Right ventricle myocardium superior (tissue), 1 donor: ENCODE data around the gene ADAM12. TPM values are rescaled to one million over a fixed set of nuclear protein-coding genes. Genes with fewer than 3 reads are reported as not detected.

Experiments
- ATAC-seq: fragments of 200-7000 bp; cut with Tn5 transposase; one replicate; pipeline ENCODE4 v1.9.1; 2020; ENCODE audit warnings: mild to moderate bottlenecking; ENCODE audit not compliant: poor library complexity
- DNase-seq: peaks from one replicate; pipeline ENCODE4 v3.0.0-alpha.2; 2020
- intact Hi-C: fragments of 100-400 bp; cut with DNase I; formaldehyde crosslinking; loops from one replicate; pipeline ENCODE4 v1.11.2; 2022
- total RNA-seq: library from RNA; stranded (reverse); fragmentation: NEBNext Ultra II Directional; extraction: Animal tissue kit (Norgen Biotek cat#: 25700); gene quantifications from one replicate; pipeline ENCODE4 v1.2.1, GENCODE V29; 2021
- donor health status: DM: no; HTN: yes; CAD: no; lungs with severe emphysema.

ADAM12 gene
- total RNA-seq, 1 donor from 2014 or later = 0.38 TPM

DNA sequence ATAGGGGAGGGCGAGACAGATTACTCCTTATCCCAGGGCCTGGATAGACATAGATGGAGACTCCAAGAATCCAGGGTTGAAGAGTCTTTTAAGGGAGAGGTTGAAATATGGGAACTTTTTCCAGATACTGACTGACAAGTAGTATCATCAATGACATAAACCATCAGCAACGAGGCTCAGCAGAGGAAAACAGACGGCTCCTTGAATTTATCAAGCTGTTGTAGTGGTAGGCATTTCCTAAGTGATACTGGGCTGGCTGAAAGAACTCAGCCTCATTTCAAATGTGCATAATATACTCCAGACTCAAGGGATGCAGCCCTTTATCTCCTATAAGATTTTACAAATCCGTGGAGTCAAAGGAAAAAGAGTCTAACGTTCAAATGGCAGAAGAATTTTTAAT is 341.4 kb downstream of the ADAM12 start:
- DNase-seq (no peak), ATAC-seq (no peak)
- intact Hi-C loops = no loop called here

DNA sequence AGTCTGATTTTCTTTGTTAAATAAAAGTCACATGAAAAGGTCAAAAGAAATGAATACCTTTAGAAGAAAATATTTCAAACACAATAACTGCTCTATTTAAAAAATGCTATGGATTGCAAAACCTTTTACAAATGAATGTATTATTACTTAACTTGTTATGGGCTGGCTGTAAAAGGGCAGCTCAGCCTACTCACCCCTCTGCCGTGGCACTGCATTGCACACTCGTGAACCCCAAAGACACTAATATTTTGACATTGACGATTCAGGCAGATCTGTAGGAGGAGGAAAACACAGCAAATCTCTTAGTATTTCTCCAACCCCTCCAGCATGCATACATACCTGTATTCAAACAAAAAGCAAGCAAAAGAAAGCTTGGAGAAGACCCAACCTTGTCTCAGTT is 342.4 kb downstream of the ADAM12 start:
- DNase-seq (no peak), ATAC-seq (no peak)
- intact Hi-C loops = no loop called here

DNA sequence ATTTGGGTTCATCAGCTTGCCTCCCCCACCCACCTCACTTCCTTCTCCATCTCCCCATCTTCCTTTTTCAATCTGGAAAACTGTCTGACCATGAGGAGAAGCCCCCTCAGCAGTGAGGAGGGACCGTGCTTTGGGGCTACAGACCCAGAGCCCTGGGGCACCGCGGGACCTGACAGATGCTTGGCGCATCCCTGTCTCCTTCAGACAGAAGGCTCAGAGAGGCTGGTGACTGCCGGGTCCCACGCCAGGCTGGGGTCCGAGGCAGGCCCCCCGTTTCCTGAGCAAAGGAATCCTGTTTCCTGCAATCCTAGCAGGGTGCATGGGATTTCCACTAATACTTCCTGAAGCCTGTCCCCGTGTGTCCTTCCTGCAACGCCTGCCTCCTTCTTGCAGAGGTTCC is 344.9 kb downstream of the ADAM12 start:
- no peak for ATAC-seq
- intact Hi-C loops = no loop called here
- DNase-seq = no peak

DNA sequence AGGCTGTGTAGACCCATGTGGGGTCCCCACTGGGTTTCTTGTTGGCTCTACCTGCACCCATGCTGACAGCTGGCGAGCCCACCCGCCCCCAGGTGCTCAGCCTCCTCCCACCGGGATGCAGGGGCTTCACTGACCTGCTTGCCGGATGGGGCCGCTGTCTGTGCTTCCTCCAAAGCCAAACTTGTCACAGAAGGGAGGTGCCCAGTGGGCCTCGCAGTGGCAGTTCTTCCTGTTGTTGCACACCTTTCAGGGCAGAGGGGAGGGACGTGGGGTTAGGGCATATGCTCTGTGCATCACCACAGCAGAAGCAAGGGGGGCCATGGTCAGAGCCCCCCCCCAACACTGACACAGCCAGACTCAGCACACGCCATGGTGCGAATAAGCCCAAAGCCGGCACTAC is 345.4 kb downstream of the ADAM12 start:
- intact Hi-C loops = no loop called here
- no peak for DNase-seq
- no peak for ATAC-seq

DNA sequence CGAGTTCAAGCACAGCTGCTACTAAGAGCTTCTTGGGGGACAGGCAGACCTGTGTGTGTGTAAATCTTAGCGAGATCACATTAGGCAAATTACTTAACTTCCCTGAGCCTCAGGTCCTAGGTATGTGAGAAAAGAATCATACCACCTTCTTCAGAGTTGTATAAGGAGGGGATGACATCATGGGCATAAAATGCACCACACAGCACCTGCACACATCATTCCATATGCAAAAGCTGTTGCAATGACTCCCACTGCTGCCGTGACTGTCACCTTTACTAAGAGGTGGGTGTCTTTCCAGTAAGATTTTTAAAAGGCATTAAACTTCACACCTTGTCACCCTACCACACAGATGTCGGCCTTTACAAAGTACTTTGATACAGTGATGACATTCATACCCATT is 345.9 kb downstream of the ADAM12 start:
- DNase-seq (no peak), ATAC-seq (no peak)
- intact Hi-C loops = no loop called here

DNA sequence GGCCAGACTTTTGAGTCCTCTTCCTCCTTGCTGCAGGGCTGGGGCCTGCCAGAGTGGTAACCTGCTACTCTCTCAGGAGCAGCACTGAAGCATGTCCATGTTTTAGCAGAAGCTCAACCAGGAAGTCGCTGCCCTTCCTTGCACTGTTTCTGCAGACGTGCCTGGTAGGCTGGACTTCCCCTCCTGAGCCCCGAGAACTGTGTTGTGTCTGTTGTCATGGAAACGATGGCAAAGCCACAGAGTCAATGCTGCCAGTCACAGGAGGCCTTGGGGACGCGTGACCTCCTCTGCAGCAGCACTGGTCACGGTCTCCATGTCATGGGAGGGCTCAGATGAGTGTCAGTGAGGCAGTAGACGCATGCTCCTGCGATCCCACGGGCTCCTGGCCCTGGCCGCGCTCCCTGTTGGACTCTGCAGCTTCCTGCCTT is 346.5 kb downstream of the ADAM12 start:
- peak; percentile 96 for ATAC-seq
- intact Hi-C loops = no loop called here
- DNase-seq = peak; percentile 89

DNA sequence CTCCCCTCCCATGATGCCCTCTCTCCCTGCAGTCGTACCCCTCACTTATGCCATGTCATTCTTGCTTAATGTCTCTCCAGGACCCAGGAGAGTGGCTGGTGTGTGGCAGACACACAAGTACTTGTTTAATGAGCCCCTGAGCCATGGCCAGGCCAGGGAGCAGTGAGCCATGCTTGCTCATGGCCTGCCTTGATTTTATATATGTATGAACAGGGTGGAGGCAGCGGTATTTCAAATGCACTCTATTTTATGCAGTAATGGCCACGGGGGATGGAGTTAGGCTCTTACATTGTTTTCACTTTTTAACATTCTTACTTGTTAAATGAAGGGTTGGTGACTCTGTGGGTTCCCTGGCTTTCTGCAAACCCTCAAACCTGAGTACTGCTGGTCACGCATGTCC is 347.2 kb downstream of the ADAM12 start:
- DNase-seq (no peak), ATAC-seq (no peak)
- intact Hi-C loops = no loop called here

DNA sequence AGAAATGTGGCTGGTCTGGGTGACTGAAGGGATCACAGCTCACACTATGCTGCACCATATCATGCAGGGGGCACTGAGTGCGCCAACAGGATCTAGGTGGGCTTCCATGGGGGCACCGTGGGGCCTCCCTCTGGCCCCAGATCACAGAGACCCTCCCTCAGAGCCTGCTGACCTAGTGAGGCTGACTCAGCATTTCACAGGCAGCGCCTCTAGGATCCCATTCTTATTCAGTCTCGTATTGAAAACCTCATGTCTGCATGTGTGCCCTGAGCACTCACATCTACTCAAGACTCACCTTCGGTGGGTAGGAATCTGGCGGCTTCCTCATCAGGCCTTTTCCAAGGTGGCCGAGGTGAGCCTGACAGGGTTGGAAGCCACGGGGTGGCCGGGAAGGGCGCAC is 350.3 kb downstream of the ADAM12 start:
- no peak for ATAC-seq

DNA sequence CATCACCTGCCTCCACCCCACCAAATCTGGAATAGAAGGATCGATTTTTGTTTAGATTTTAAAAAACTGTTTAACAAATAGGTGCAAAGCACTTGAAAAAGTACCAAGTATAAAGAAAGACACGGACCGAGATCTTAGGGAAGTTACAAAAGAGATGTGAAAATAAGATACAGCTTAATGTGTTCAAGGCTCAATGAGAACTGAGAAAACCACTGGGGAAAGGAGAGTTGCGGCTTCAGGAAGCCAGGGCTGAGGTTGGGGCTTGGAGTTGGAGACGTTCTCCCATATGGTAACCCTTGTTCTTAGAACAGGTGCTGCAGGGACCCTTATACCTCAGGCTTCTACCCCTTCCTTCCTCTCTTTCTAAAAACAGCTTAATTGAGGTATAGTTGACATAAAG is 351.8 kb downstream of the ADAM12 start:
- intact Hi-C loops = no loop called here
- no peak for ATAC-seq
- DNase-seq = no peak

More for the DNA sequence above, 350.3 kb downstream of the ADAM12 start:
- DNase-seq = no peak
- intact Hi-C loops = no loop called here

DNA sequence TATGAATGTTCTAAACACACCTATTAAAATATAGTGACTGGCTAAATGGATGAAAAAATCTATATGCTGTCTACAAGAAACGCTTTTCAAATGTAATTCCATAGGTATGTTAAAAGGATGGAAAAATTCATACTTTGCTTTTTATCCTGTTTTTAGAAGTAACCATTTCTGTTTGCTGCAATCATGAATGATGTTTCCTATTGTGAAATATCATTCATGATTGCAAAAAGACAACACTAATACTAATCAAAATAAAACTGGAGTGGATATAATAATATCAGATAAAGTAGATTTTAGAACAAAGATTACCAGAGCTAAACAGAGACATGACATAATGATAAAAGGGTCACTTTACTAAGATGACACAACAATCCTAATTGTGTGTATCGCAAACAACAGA is 353.7 kb downstream of the ADAM12 start:
- intact Hi-C loops = no loop called here
- DNase-seq (no peak), ATAC-seq (no peak)

DNA sequence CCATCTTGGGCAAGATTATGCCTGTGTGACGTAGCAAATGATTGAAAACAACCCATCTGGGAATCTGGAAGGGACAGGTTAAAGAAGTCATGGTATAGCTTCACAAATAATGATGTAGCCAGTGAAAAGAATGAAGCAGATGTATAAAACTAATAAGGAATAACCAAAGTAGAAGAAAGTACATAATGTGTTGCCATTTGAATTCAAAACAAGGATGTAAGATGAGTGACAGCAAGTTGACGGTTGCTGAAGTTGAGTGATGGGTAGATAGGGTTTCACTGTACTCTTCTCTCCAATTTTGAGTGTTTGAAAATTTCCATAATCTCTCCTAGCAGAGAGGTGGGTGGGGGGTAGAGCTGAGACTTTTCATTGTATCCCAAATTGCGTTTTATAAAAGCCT is 358.3 kb downstream of the ADAM12 start:
- intact Hi-C loops = no loop called here

DNA sequence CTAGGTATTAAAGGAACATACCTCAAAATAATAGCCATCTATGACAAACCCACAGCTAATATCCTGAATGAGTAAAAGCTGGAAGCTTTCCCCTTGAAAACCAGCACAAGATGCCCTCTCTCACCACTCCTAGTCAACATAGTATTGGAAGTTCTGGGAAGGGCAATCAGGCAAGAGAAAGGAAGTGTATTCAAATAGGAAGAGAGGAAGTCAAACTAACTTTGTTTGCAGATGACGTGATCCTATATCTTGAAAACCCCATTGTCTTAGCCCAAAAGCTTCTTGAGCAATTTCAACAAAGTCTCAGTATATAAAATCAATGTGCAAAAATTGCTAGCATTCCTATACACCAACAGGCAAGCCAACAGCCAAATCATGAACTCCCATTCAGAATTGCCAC is 360.6 kb downstream of the ADAM12 start:
- ATAC-seq (no peak), DNase-seq (no peak)
- intact Hi-C loops = no loop called here

More for the DNA sequence above, 358.3 kb downstream of the ADAM12 start:
- ATAC-seq (no peak), DNase-seq (no peak)

DNA sequence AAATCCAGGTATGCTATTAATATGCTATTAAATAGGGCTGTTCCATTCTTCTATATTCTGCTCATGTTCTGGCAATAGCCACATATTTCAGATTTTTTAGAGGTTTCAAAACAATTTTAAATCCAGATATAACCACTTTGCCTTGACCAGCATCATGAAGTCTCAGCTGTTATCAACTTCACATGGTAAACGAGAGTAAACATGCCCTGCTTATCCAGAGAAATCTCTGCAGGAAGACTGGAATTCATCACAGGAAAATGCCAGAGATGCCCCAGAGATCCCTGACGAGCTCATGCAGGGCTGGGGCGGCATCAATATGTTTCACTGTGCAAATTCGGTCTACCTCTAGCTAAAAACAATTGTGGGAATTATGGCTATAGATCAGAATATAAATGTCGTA is 365.4 kb downstream of the ADAM12 start:
- intact Hi-C loops = no loop called here
- DNase-seq = no peak
- no peak for ATAC-seq

DNA sequence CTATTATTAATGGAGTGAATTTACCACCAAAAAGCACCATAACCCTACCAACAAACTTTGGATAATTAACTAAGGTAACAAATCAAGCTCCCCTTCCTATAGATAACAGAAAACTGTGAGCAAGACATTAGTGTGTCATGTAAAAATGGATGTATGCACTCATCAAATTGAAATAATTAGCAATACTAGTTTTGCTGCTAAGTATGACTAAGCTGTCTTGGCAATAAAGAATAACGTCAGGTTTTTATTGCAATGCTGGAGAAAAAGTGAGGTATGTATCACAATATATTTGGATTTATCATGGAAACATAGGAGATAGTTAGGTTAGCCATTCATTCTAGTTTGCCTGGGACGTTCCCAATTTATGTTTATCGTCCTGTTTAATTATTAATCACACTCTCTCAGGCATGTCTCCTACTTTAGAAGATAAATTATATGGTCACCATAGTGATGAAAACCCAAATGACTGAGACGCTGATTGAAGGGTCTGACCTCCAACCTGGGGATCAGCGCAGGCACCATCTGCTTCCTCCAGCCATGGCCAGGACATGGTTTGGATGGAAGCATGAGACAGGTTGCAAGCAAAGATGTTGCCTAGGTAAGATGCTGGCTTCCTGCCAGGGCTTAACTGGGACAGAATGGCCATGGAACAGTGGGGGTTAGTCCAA is 366.3 kb downstream of the ADAM12 start:
- intact Hi-C loops = no loop called here
- no peak for ATAC-seq
- DNase-seq = no peak

DNA sequence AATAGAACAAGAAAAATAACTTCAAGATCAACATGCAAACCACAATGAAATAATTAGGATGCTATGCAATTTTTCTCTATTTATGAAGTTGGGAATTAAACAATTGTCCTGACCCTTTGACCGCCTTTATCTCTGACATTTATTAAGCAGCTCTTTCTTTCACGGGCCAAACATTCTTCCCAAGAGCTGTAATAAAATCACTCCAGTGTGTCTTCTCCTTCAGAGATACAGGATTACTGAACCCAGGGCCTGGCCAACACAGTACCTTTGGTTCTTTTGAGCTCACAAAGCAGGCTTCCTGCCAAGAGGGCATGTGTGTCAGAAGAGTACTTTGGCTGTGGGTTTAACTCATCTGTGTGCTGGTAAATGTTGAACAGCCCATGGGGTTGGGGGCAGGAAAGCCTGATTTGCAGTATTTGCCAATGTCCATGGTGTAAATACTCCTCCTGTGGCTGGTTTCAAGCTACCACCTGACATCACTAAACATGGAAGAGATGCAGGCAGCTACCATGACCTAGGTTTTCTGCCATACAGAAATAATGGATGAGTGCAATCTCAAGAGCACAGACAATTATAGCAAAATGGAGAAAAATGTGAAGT is 370.2 kb downstream of the ADAM12 start:
- ATAC-seq = no peak
- intact Hi-C loops = no loop called here

DNA sequence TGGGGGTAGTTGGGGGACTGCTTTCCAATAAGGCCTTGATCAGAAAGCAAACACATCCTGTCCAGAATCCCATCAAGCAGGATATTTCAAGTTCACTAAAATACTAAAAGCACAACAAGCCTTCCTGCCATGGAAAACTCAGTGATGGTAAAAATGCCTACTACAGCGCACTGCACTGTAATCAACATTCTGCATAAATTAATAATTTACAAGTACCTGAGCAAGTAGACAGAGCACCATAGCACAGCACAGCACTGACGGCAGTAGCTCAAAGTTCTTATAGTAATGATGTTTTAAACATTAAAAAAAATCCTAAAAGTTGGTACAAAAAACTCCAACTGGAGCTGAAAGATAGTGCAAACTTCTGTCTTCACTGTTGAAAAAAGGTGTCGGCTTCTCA is 371.4 kb downstream of the ADAM12 start:
- no peak for ATAC-seq
- no peak for DNase-seq
- intact Hi-C loops = no loop called here

More for the DNA sequence above, 370.2 kb downstream of the ADAM12 start:
- DNase-seq = no peak

DNA sequence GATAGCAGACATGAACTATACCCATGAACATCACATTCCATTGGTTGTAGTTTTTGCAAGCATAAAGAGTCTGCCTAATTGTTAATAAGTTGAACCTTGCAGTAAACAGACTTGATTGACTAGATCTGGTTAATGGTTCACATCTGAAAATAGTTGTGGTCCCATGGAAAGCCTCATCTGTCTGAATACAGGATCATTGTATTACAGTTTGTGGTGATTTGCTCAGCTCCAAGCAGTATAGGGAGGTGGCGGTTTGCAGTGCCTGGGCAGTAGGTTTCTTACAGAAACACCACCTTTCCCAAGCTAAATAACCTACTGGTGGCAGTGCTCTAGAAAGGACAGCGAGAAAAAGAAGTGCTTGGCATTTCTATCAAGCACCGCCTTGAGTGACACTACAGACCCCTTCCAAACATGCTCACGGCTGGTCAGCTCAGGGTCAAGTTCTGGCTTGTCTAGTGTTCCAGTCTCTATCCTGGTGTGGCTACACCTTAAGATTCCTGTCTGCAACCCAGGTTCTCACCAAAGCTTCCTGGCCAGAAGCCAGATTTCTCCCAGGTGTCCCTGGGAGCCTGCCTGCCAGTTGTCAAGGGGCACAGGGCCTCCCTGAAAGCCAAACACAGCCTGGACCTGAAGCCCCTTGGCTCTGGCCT is 372.0 kb downstream of the ADAM12 start:
- intact Hi-C loops = no loop called here
- no peak for ATAC-seq
- DNase-seq = no peak

DNA sequence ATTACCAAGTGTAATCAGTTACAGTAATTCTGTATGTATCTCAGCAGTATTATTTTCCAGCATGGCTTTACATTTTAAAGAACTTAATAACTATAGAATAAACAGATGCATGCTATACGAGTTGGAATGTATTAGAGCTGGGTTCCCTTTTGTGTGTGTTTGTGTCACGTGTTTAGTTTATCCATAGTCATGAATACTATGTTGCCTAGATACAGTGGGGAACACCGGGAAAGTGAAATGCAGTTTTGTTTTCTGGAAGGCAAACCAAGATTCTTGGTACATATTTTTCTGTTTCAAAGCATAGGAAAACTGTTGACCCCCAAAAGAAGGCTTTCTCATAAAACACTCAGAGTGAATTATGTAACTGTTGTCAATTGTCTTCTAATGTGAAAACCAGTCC is 372.9 kb downstream of the ADAM12 start:
- ATAC-seq (no peak), DNase-seq (no peak)
- intact Hi-C loops = no loop called here

DNA sequence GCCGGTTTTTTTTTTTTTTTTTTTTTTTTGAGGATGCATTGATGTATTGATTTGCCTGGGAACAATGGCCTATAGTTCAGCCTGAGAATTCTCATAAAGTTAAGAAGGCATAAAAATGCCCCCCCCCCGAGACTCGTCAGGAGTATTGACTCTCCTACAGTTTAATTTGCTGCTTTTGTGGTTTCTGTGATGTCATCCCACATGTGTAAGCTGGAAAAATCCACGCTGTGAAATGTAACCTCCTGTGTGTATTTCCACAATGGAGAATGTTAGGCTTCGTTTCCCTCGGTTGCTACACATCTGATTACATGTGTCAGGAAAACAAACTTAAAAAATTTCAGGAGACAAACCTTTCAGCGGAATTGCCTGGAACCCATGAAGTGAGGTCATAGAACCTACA is 374.0 kb downstream of the ADAM12 start:
- ATAC-seq = no peak
- intact Hi-C loops = no loop called here
- DNase-seq = no peak

DNA sequence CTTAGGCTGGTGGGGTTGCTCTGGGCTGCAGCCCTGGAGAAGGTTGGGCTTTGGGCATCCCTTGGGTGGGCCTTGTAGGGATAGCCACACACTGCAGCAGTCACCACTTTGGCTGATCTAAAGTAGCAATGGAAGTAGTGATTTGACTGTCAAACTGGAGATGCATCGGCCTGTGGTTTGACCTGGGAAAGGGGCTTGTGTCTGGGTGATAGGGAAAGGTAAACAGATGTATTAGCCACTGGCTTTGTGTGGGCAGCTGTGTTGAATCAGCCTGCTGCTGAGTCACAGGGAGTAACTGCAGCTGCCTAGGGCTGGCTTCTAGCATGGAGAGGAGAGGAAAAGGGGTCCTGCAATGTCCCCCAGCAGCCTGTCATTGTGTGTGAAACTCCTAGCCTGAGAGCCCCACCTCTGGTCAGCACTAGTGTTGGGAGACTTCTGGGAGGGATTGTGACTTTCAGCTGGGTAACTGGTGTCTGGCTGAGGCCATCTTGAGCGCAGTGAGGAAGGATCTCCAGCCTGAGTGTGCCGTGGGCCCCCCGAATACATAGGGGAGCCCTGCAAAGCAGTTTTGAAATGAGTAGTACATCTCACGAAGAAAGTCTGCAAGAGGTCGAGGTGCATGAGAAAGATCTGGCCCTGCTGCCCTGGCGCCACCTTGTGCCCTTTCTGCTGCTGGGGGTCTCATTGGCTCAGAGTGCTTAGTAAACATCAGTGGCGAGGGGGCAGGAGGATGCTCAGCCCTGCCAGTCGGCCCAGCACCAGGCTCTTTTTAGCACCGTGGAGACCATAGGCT is 374.6 kb downstream of the ADAM12 start:
- intact Hi-C loops = no loop called here
- ATAC-seq = no peak
- no peak for DNase-seq
